Aorta (tissue), 5 donors: Measurements from ENCODE around the gene HGFAC. TPM values are rescaled to one million over a fixed set of nuclear protein-coding genes. Genes with fewer than 3 reads are reported as not detected.
A peak's percentile ranks its signal among the peaks of the same experiment; 100 is the strongest.

Source experiments
- ATAC-seq: fragments of 200-7000 bp; cut with Tn5 transposase; one replicate; pipeline ENCODE4 v1.9.1; 2022; ENCODE audit warnings: moderate library complexity; ENCODE audit not compliant: low FRiP score
- DNase-seq, 2 donors: peaks; one replicate each; pipeline ENCODE4 v3.0.0-alpha.2; 2020
- H3K27ac ChIP-seq, 2 donors: one replicate each; pipeline ENCODE4 v1.5.1; 2013; ENCODE audit warnings: low read length in 2 of 2, mild to moderate bottlenecking in 2 of 2, moderate library complexity in 2 of 2, control low read depth in 1 of 2, inconsistent platforms in 1 of 2, low read depth in 1 of 2
- H3K27me3 ChIP-seq, 2 donors: one replicate each; pipeline ENCODE4 v1.6.1; 2013; ENCODE audit warnings: control low read depth in 1 of 2, low read length in 1 of 2, mild to moderate bottlenecking in 1 of 2, moderate library complexity in 1 of 2; ENCODE audit not compliant: insufficient read depth in 2 of 2, control insufficient read depth in 1 of 2
- H3K36me3 ChIP-seq, 2 donors: one replicate each; pipeline ENCODE4 v1.6.1; 2013; ENCODE audit warnings: control low read depth in 1 of 2, low read length in 1 of 2, mild to moderate bottlenecking in 1 of 2; ENCODE audit not compliant: insufficient read depth in 2 of 2, control insufficient read depth in 1 of 2
- H3K4me1 ChIP-seq, 2 donors: one replicate each; pipeline ENCODE4 v1.6.1; 2013; ENCODE audit warnings: low read length in 2 of 2, control low read depth in 1 of 2, mild to moderate bottlenecking in 1 of 2, moderate library complexity in 1 of 2; ENCODE audit not compliant: insufficient read depth in 2 of 2, control insufficient read depth in 1 of 2
- H3K4me3 ChIP-seq, 2 donors: one replicate each; pipeline ENCODE4 v1.5.1; 2013; ENCODE audit warnings: low read length in 2 of 2, control low read depth in 1 of 2, mild to moderate bottlenecking in 1 of 2
- H3K9me3 ChIP-seq: one replicate; pipeline ENCODE4 v1.6.1; 2013; ENCODE audit warnings: mild to moderate bottlenecking, low read length; ENCODE audit not compliant: control insufficient read depth
- WGBS, 2 donors: extraction: QIAGEN DNeasy Blood & Tissue Kit; methylation state at CpG; one replicate each; pipeline ENCODE4 v1.1.7; 2013; 5-methylcytosine and 5-hydroxymethylcytosine counted together
- intact Hi-C, 2 donors: fragments of 100-400 bp; cut with DNase I; formaldehyde crosslinking; loops; one replicate each; pipeline versions ENCODE4 v1.14.2 to v1.15.0; 2022
- long read RNA-seq, 2 donors: library from polyadenylated mRNA; unstranded; transcript quantifications; one replicate each; pipeline ENCODE4 v2.0.0, GENCODE V29; 2020 to 2021
- polyA plus RNA-seq, 2 donors: library from polyadenylated mRNA; stranded (reverse); fragments of 200-250 nt; gene quantifications; one replicate each; pipeline ENCODE4 v1.2.3, GENCODE V29; 2013
- total RNA-seq, 2 donors: library from RNA; stranded (reverse); fragmentation: NEBNext Ultra II Directional; extraction: Animal tissue kit (Norgen Biotek cat#: 25700); gene quantifications; one replicate each; pipeline ENCODE4 v1.2.1, GENCODE V29; 2021
- donor health status: healthy with polysubstance abuse.
- donor health status: Bipolar disorder and iron deficiency.
- donor health status: DM: no; HTN: no; CAD: no.
- donor health status: DM: no; HTN: no; CAD: no.
- donor health status: DM: yes; HTN: yes; CAD: no.

Gene HGFAC
- under 1 TPM; 0.18 to 0.49 TPM for total RNA-seq
- 1 to 10 TPM; 1.5 to 2.1 TPM for polyA plus RNA-seq
- long read RNA-seq, donor 1, partial matches to known transcripts: 0 of 1 reads
- long read RNA-seq, donor 1, other reads (novel, unspliced or antisense): 1 of 1 reads
- long read RNA-seq, donor 2, partial matches to known transcripts: 1 of 3 reads
- long read RNA-seq, donor 2, other reads (novel, unspliced or antisense): 2 of 3 reads

DNA sequence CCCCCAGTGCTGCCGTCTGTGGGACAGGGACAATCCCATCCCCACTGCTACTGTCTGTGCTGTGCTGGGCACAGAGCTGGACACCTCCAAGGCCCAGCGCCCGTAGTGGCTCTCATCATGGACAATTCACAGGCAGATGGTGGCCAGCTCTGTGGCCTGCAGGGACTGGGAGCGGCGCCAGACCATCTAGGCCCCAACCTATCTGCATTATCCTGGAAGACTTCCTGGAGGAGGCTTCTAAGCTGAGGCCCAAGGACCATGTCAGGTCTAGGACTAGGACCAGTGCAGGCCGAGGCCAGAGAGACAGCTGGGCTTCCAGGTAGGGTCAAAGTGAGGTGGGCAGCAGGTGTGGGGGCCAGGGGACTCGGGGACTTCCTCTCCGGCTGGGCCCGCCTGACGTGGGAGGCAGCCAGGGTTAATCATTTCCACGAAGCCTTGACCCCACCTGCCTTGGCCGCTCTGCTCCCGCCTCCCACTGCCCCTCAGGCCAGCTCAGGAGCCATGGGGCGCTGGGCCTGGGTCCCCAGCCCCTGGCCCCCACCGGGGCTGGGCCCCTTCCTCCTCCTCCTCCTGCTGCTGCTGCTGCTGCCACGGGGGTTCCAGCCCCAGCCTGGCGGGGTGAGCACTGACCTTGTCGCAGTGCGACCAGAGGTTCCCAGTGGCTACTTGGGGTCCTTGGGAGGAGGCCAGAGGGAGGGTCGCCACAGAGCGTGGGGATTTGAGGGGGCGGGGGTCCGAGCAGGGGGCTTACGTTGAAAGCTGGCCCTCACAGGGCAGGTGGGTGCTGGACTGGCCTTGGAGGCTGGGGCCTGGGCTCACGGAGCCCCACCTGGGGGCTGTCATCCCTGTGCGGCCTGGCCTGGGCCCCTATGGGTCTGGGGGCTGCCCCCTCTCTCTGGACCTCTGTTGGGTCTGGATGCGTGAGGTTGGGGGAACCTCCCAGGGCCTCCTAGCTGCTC, at the start of gene HGFAC:
Gene HGFAC, plus strand, starts transcription at position 468 of the 959 bp plus-strand sequence. Its CDS starts 34 bp downstream, at position 502.
- H3K27ac ChIP-seq: no peak within 1 kb of the TSS
- ATAC-seq: no peak
- intact Hi-C loops: loop anchor here in 1 of 2 donors (2.0 kb wide), 1 partner anchor 95 kb away; no protein-coding TSS in a partner anchor
- no peaks in the 10 kb centered on the region for H3K27me3 ChIP-seq
- no peak within 1 kb of the TSS for H3K4me3 ChIP-seq
- H3K9me3 ChIP-seq: no peaks in the 10 kb centered on the region
- 88 to 90% methylated on average over 24 to 27 of the region's 27 CpGs for WGBS, 2 donors
- H3K4me1 ChIP-seq: no peaks in the 10 kb centered on the region
- no peaks in the 10 kb centered on the region for H3K36me3 ChIP-seq
- peak in 1 of 2 donors; percentile 45 for DNase-seq

DNA sequence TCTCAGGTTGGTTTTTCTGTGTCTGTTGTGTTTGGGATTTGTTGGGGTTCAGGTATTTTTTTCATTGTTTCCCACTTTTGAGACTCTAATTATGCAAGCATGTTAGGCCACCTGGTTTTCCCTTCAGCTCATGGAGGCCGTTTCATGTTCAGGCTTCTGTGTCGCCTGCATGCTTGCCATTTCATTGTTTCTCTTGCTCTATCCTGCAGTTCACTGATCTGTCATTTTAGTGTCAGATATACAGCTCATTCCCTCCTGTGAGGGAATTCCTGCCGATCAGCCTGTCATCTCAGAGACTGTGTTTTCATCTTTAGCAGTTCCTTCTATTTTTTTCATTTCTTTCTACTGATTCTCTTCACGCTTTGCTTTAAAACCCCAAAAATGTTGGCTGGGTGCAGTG, 49.4 kb upstream of the HGFAC start:
- Histone ChIP-seq H3K9me3 (no peaks in the 10 kb centered on the region), H3K27me3 (no peaks in the 10 kb centered on the region), H3K36me3 (no peaks in the 10 kb centered on the region), H3K4me3 (no peak overlapping the region), H3K4me1 (no peaks in the 10 kb centered on the region), H3K27ac (no peak overlapping the region)
- intact Hi-C loops: no loop called here
- WGBS, 2 donors: 91 to 96% methylated on average over 4 of the region's 4 CpGs
- no peak for DNase-seq
- ATAC-seq: no peak

DNA sequence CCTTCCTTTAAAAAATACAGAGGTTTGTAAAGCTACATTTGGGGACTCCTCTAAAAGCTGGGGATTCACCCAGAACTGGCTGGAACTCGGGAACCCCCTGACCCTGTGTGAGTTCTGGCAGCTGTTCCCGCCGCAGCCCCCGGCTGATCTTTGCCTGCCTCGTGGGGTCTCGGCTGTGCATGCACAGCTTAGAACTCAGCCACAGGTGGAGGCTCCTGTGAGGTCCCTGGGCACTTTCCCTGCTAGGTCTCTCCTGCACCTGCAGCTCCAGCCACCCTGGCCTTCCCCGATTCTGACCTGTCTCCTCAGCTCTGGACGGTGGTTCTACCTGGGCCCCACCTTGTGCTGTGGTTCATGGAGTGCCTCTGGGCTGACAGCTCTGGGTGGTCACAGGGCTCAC, 48.6 kb upstream of the HGFAC start:
- WGBS, 2 donors: 93 to 97% methylated on average over 8 of the region's 8 CpGs

DNA sequence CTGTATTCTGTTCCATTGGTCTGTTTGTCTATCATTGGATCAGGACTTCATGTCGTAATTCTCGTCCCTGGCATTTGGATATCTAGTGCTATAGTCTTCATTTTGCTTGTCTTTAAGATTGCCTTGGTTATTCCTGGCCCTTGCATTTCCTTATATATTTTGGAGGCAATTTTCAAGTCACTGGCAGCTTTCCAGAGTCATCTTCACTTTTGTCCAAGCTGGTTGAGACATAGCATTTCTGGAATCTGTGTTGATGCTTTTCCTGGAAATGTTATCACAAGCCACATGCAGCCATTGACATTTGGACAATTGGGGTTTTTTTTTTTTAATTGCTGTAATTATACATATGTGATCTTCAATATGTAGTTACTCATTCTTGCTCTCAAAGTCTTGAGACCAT, 45.2 kb upstream of the HGFAC start:
- no peaks in the 10 kb centered on the region for H3K36me3 ChIP-seq
- H3K27me3 ChIP-seq: no peaks in the 10 kb centered on the region
- H3K4me3 ChIP-seq: no peak overlapping the region
- no peak for DNase-seq
- intact Hi-C loops: no loop called here
- H3K9me3 ChIP-seq: no peaks in the 10 kb centered on the region
- H3K27ac ChIP-seq: no peak overlapping the region
- WGBS, 2 donors: 74 to 81% methylated on average over 2 of the region's 2 CpGs
- H3K4me1 ChIP-seq: no peaks in the 10 kb centered on the region
- no peak for ATAC-seq

More for the DNA sequence above, 48.6 kb upstream of the HGFAC start:
- Histone ChIP-seq H3K27me3 (no peaks in the 10 kb centered on the region), H3K36me3 (no peaks in the 10 kb centered on the region), H3K4me3 (no peak overlapping the region), H3K9me3 (no peaks in the 10 kb centered on the region), H3K27ac (no peak overlapping the region), H3K4me1 (no peaks in the 10 kb centered on the region)
- DNase-seq: no peak
- intact Hi-C loops: no loop called here
- no peak for ATAC-seq

DNA sequence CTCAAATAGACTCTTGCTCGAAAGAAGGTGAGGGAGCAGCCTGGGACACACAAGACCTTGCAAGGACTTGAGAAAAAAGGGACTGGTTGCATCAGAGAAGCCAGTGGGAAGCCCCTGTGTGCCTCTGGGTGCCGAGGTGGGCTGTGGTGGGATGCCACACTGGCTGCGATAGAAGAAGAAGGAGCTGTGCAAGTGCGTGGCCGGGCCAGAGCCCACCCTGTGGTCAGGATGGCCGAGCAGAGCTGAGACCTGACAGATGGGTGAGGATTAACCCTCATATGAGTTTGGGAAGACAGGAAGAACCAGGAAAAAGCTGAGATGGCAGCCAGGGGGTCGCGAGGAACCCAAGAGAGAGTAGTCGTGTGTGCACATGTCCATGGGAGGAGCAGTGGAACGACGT, 44.6 kb upstream of the HGFAC start:
- H3K4me1 ChIP-seq: no peaks in the 10 kb centered on the region
- DNase-seq (no peak), ATAC-seq (no peak)
- intact Hi-C loops: no loop called here
- H3K9me3 ChIP-seq: no peaks in the 10 kb centered on the region
- no peaks in the 10 kb centered on the region for H3K36me3 ChIP-seq
- WGBS, 2 donors: 97 to 98% methylated on average over 11 of the region's 11 CpGs
- no peak overlapping the region for H3K27ac ChIP-seq
- H3K27me3 ChIP-seq: no peaks in the 10 kb centered on the region
- H3K4me3 ChIP-seq: no peak overlapping the region

DNA sequence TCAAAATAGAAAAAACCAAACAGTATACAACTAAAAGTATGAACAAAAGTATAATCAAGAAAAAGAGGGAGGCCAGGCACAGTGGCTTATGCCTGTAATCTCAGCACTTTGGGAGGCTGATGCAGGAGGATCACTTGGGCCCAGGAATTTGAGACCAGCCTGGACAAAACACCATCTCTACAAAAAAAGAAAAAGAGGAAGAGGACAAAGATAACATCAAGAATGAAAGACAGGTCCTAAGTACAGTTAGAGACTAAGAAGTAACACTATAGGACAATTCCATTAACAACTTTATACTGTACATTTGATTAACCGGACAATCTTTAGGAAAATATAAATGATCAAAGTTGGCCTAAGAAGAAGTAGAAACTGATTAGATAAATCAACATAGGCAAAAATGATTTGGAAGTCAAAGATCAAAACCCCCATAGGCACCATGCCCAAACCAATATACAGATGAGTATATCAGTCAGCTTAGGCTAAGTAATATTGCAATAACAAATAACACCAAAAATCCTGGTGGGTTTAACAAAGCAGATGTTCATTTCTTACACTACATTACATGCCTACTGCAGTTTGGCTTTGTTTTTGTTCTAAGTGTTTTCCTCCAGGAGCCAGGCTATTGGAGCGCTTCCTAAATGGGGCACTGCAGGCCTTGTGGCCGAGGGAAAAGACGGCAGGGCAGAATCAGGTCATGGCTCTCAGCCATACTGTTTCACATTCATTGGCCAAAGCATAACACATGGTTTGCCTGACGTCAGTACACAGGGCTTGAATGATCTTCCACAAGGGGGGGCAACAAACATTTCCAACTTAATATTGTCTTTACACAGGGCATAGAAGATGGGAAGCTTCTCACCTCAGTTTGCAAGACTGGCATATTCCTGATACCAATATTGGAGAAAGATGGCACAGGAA, 42.2 kb upstream of the HGFAC start:
- Histone ChIP-seq H3K27me3 (no peaks in the 10 kb centered on the region), H3K36me3 (no peaks in the 10 kb centered on the region), H3K9me3 (no peaks in the 10 kb centered on the region), H3K27ac (no peak overlapping the region), H3K4me3 (no peak overlapping the region), H3K4me1 (no peaks in the 10 kb centered on the region)
- 30% methylated on average over 5 of the region's 5 CpGs for WGBS, 2 donors
- intact Hi-C loops: no loop called here
- ATAC-seq: no peak
- DNase-seq: no peak

DNA sequence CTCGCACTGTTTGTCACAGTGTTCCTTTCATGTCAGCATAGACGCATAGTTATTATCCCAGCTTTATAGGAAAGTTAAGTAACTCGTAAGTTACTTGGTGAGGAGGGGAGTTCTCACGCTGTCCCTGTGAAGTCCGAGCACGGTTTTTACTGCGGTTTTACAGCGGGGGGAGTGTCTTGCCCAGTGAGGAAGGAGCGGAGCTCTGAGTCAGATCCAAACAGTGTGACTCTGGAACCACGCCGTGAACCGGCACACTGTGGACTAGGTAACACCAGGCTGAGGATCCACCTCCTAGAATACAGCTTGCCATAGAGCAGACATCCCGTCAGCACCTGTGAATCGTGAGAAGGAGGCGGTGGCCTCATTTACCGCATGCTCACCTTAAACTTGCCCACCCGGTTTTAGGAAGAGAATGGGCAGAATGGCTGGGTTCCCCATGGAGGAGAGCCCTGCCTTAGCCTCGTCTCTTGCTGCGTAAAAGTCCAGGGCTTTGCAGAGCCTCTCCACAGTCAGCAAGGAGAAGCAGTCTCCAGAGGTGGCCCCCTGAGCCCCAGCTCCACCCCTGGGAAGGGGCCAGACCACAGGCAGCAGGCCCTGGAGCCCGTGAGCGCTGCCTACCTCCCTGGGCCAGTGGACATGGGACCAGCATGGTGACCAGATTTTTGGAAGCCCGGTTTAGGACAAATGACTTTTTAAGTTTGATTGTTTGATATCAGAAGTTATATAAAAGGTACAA, 40.2 kb upstream of the HGFAC start:
- DNase-seq: no peak

More for the DNA sequence above, 40.2 kb upstream of the HGFAC start:
- Histone ChIP-seq H3K27ac (peak overlapping the region in 1 of 2 donors; percentile 4), H3K4me3 (no peak overlapping the region), H3K9me3 (no peaks in the 10 kb centered on the region), H3K4me1 (no peaks in the 10 kb centered on the region), H3K36me3 (no peaks in the 10 kb centered on the region), H3K27me3 (no peaks in the 10 kb centered on the region)
- intact Hi-C loops: no loop called here
- ATAC-seq: no peak
- WGBS, 2 donors: 97% methylated on average over 22 of the region's 22 CpGs
